Transverse colon (tissue), 4 donors: ENCODE measurements around the gene MAGED4B. TPM values are rescaled to one million over a fixed set of nuclear protein-coding genes. Genes with fewer than 3 reads are reported as not detected.
"Not testable (repeated sequence)": the region's sequence is repeated elsewhere in the genome, so short reads cannot be mapped to it uniquely, and the experiment has no call there.

Source experiments
- DNase-seq: peaks from one replicate; pipeline ENCODE4 v3.0.0-alpha.2; 2019
- H3K27ac ChIP-seq, 4 donors: fragments of 200-600 bp; sonication (generic); 2 replicates each; pipeline ENCODE4 v1.5.1; 2016 to 2018; ENCODE audit warnings: inconsistent platforms in 4 of 4
- H3K27me3 ChIP-seq: fragments of 200-600 bp; sonication (generic); 2 replicates; pipeline ENCODE4 v1.5.1; 2017; ENCODE audit warnings: inconsistent platforms
- H3K36me3 ChIP-seq, 4 donors: fragments of 200-600 bp; sonication (generic); 2 replicates each; pipeline ENCODE4 v1.5.1; 2017 to 2019; ENCODE audit warnings: inconsistent platforms in 4 of 4
- H3K4me1 ChIP-seq, 4 donors: fragments of 200-600 bp; sonication (generic); 2 replicates each; pipeline ENCODE4 v1.5.1; 2017 to 2020; ENCODE audit warnings: inconsistent platforms in 4 of 4
- H3K4me3 ChIP-seq, 4 donors: fragments of 200-600 bp; sonication (generic); 1 replicate in 1 of 4; 2 replicates in 3 of 4; pipeline versions ENCODE4 v1.5.1 to v1.6.1; 2017 to 2019; ENCODE audit warnings: inconsistent platforms in 4 of 4
- H3K9me3 ChIP-seq, 2 donors: fragments of 200-600 bp; sonication (generic); 2 replicates each; pipeline ENCODE4 v1.5.1; 2017 to 2019; ENCODE audit warnings: inconsistent platforms in 2 of 2
- EP300 ChIP-seq: sonication (generic); formaldehyde crosslinking; IDR thresholded peaks from one replicate; pipeline ENCODE4 v1.6.1; 2017; ENCODE audit warnings: antibody characterized with exemption, low read depth
- POLR2A ChIP-seq: fragments of 450-650 bp; IDR thresholded peaks from one replicate; pipeline ENCODE4 v1.6.1; 2016; ENCODE audit warnings: antibody characterized with exemption, mild to moderate bottlenecking, moderate library complexity
- POLR2AphosphoS5 ChIP-seq, 3 donors: sonication (generic); formaldehyde crosslinking; IDR thresholded peaks; one replicate each; pipeline ENCODE4 v1.6.1; 2016; ENCODE audit warnings: antibody characterized with exemption in 3 of 3
- WGBS, 2 donors: methylation state at CpG; one replicate each; pipeline ENCODE4 v1.1.5; 2018; ENCODE audit warnings: low coverage in 1 of 2; 5-methylcytosine and 5-hydroxymethylcytosine counted together
- in situ Hi-C, 4 donors: fragments of 200-750 bp; cut with MboI; loops; one replicate each; pipeline versions ENCODE4 v1.15.0 to v1.15.1; 2017; ENCODE audit warnings: low sequenced_read_pairs in 3 of 4, low pct_ligation_motif_present in 1 of 4, low pct_unique_long_range_greater_than_20kb in 1 of 4
- intact Hi-C: fragments of 100-400 bp; cut with DNase I; formaldehyde crosslinking; loops from one replicate; pipeline ENCODE4 v1.15.1; 2023; ENCODE audit warnings: low total_unique reads
- total RNA-seq, 4 donors: library from RNA; depleted of rRNA; stranded (reverse); fragments of >200 nt; gene quantifications; one replicate each; pipeline ENCODE4 v1.1.0, GENCODE V29; 2016
- TF ChIP-seq, protein P1 (sequence below), 5 experiments: fragments of 200-600 bp in 3 of 5; fragments of 450-650 bp in 2 of 5; sonication (generic) in 3 of 5; IDR thresholded peaks; 1 replicate in 2 of 5; 2 replicates in 3 of 5; pipeline ENCODE4 v1.5.1; 2016 to 2017; ENCODE audit warnings: antibody characterized with exemption in 5 of 5, inconsistent platforms in 3 of 5, mild to moderate bottlenecking in 2 of 5, moderate library complexity in 1 of 5

The MAGED4B gene
- 10 to 100 TPM in 1 of 4 donors, 1 to 10 TPM in 3; 1.5 to 44.8 (median 3.6) TPM for total RNA-seq

DNA sequence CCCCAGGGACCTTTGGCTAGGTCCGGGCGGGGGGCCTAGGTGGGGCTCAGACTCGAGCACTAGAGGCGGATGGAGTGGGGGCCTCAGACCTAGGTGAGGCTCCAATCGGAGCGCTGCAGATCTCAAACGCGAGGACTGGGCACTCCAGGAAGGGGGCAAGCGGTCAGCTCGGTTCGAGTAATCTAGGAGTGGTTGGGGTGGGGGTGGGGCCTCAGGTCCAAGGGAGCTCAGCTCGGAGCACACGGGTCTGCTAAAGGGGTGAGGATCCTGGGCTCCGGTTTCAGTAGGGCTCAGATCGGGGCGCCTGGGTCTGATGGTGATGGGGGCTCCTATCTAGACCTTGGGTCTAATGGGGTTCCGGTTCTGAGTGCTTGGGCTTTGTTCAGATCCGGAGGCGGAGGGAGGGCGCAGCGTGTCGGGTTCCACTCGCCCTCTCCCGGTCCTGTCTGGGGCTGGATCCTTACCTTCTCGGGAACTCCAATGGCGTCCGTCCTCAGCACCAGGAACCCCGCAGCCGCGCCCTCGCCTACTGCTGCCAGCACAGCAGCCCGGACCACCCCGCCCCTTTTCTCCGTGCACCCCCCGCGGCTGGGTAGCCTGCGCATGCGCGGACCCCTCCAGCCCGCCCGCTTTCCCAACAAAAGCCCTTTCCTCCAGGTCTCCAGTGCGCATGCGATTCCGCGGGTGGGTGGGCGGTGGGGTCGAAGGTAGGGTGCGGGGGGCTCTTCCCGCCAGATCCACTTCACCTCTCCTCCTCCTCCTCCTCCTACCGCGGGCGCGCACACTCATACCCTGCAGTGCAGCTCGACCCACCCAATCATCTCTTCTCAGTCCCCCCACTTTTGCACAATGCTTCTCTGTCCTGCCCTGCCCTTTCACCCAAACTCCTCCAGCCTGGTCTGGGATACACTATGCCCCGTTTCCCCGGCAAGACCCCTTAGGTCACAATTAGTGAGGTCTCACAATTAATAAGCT is at the start of gene MAGED4B:
Gene MAGED4B (minus strand): TSS at position 518 of the 975 bp plus-strand sequence. CDS start 1,011 bp downstream, outside the sequence.
- H3K4me3 ChIP-seq, H3K9me3 ChIP-seq, H3K27ac ChIP-seq, intact Hi-C loops, in situ Hi-C loops, H3K4me1 ChIP-seq, DNase-seq, H3K27me3 ChIP-seq, H3K36me3 ChIP-seq: not testable (repeated sequence)
- no CpG with 5 or more reads among the region's 56 CpGs for WGBS, 2 donors

DNA sequence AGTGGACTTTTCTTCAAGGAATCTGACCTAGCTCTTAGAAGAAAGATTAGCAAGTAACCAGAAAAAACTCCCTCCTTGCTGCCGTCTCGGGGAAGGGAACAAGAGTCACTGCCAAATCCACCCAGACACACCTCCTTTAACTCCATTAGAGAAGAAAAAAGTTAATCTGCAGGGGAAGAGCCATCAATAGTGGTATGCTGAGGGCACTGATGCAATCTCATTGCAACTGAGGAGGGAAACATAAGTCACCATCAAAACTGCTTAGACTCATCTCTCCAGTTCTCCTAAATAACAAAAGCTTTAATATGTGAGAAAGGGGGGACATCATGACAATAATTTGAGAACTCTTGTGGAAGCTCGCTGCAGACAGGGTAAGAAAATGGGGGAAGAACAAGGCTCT is 49.3 kb upstream of the MAGED4B start:
- intact Hi-C loops, result no loop called here
- no peak for DNase-seq
- Histone ChIP-seq H3K27me3 (no peaks in the 10 kb centered on the region), H3K9me3 (no peaks in the 10 kb centered on the region), H3K36me3 (no peaks in the 10 kb centered on the region), H3K27ac (no peak overlapping the region), H3K4me3 (no peak overlapping the region), H3K4me1 (no peaks in the 10 kb centered on the region)
- no peak for TF ChIP-seq POLR2A
- TF ChIP-seq EP300, result no peak
- no peak for TF ChIP-seq POLR2AphosphoS5 (IDR thresholded peaks at IDR 0.05)
- TF ChIP-seq, protein P1, sequence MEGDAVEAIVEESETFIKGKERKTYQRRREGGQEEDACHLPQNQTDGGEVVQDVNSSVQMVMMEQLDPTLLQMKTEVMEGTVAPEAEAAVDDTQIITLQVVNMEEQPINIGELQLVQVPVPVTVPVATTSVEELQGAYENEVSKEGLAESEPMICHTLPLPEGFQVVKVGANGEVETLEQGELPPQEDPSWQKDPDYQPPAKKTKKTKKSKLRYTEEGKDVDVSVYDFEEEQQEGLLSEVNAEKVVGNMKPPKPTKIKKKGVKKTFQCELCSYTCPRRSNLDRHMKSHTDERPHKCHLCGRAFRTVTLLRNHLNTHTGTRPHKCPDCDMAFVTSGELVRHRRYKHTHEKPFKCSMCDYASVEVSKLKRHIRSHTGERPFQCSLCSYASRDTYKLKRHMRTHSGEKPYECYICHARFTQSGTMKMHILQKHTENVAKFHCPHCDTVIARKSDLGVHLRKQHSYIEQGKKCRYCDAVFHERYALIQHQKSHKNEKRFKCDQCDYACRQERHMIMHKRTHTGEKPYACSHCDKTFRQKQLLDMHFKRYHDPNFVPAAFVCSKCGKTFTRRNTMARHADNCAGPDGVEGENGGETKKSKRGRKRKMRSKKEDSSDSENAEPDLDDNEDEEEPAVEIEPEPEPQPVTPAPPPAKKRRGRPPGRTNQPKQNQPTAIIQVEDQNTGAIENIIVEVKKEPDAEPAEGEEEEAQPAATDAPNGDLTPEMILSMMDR (IDR thresholded peaks at IDR 0.05), result no peak
- WGBS, 2 donors, result 62 to 83% methylated on average over 1 to 3 of the region's 3 CpGs
- in situ Hi-C loops, result no loop called here

GRCh38 chrX:52082578-52082977 is 13.6 kb upstream of the MAGED4B start:
- H3K36me3 ChIP-seq, result no peaks in the 10 kb centered on the region
- H3K27me3 ChIP-seq, result no peaks in the 10 kb centered on the region
- WGBS, 2 donors, result 60 to 73% methylated on average over 1 to 4 of the region's 4 CpGs
- in situ Hi-C loops, result no loop called here
- intact Hi-C loops, result no loop called here
- no peak overlapping the region for H3K4me3 ChIP-seq
- H3K9me3 ChIP-seq, result no peaks in the 10 kb centered on the region
- no peak for DNase-seq
- H3K27ac ChIP-seq, result no peak overlapping the region
- TF ChIP-seq POLR2AphosphoS5 (IDR thresholded peaks at IDR 0.05), result no peak
- TF ChIP-seq, protein P1 (IDR thresholded peaks at IDR 0.05), result no peak
- TF ChIP-seq EP300, result no peak
- TF ChIP-seq POLR2A, result no peak
- H3K4me1 ChIP-seq, result no peaks in the 10 kb centered on the region

GRCh38 chrX:52078131-52078530 is 9.1 kb upstream of the MAGED4B start:
- H3K9me3 ChIP-seq, result no peaks in the 10 kb centered on the region
- H3K27me3 ChIP-seq, result no peaks in the 10 kb centered on the region
- no peak overlapping the region for H3K27ac ChIP-seq
- H3K4me1 ChIP-seq, result no peaks in the 10 kb centered on the region
- no peak for DNase-seq
- no peaks in the 10 kb centered on the region for H3K36me3 ChIP-seq
- intact Hi-C loops (no loop called here), in situ Hi-C loops (no loop called here)
- no peak overlapping the region for H3K4me3 ChIP-seq
- WGBS, 2 donors, result 52% methylated on average over 1 of the region's 1 CpG; no CpG with 5 or more reads in 1 of the 2 donors
- TF ChIP-seq POLR2A, result no peak
- TF ChIP-seq, protein P1 (IDR thresholded peaks at IDR 0.05), result no peak
- no peak for TF ChIP-seq POLR2AphosphoS5 (IDR thresholded peaks at IDR 0.05)
- no peak for TF ChIP-seq EP300

- H3K4me3 ChIP-seq, in situ Hi-C loops, H3K27ac ChIP-seq, H3K36me3 ChIP-seq, intact Hi-C loops, H3K9me3 ChIP-seq, H3K4me1 ChIP-seq, H3K27me3 ChIP-seq, DNase-seq: not testable (repeated sequence)
- WGBS, 2 donors, result no CpG with 5 or more reads among the region's 6 CpGs
These were observed 26.7 kb downstream of the MAGED4B start for GRCh38 chrX:52042288-52042687.
